IPS-18c (cell line): ENCODE results near the gene MFSD6L.

Source experiments
- H3K4me3 ChIP-seq: 2 replicates; pipeline ENCODE4 v1.7.0; 2013; ENCODE audit warnings: low read depth, mild to moderate bottlenecking, low read length, moderate library complexity; ENCODE audit not compliant: insufficient read depth
- H3K9me3 ChIP-seq: one replicate; pipeline ENCODE4 v1.6.1; 2013; ENCODE audit warnings: mild to moderate bottlenecking, low read length, moderate library complexity; ENCODE audit not compliant: control insufficient read depth, insufficient read depth

MFSD6L gene, protein sequence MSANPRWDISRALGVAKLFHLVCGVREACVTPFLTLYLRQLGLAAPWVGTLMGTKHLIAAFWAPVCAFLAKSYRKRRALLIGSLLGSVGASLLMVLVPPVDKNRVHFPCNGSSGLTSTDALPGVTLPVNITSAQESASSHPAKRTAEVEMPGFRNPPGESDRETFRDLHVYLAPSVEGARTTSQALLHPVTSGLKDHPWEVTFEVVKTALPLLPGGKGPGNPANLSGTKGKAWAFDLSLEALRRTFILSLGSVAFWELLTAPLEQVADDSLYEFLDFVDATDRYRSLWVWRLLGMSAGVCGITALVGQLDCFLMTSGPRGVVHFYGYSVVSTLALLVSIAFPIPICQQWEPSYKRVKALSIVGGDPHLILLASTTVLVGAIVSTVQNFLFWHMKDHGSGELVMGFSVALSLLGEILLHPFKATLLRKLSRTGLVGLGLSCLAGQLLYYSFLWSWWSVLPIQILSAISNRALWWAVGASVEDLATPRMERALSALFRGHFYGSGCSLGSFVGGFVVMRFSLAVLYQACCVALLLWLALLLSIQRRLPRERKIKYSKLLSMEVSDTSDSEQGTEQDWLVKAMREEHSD

DNA sequence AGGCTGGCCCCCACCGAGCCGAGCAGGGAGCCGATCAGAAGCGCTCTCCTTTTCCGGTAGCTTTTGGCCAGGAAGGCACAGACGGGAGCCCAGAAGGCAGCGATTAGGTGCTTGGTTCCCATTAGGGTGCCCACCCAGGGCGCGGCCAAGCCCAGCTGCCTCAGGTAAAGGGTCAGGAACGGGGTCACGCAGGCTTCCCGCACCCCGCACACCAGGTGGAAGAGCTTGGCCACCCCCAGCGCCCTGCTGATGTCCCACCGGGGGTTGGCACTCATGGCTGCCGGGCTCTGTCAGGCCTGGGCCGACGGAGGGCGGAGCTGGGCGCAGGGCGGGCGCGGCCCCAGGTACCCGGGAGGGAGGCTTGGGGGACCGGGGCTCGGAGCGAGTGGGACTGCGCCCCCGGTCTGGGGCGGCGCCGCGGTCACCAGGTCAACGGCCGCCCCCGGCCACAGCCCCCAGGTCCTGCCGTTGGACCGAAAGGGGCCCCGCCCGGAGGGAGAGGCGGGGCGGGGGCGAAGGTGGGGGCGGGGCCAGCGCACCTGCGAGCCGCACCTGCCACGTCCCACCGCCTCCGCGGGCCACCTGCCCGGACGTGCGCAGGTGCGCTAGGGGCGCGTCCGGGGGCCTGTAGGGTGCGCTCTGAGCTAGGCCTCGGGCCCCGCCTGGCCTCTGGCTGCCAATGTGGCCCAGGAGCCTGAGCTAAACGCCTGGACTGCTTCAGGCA lies at the start of gene MFSD6L:
TSS of gene MFSD6L (minus strand) at position 520 of the 724 bp plus-strand sequence. CDS start at position 275, 245 bp downstream.
- peaks cover 2% of the 10 kb centered on the region for H3K9me3 ChIP-seq
- peak within 1 kb of the TSS; percentile 71 for H3K4me3 ChIP-seq

DNA sequence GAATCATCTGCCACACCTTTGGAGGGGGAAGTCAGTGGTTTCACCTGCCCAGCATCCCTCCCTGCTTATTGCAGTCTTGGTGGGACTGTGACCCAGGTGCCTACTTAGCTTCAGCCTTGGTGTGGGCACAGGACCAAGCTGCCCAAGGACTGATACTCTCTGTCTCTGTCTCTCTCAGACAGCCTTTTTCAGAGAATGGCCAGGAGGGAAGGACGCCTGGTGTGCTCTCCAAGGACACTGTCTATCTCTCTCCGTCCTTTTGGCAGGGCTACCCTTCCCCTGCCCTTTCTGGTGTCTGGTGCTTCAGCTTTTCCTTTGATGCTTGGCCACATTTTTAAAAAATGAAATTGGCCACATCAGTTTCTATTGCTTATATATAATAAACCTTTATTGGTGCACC lies 48.7 kb upstream of the MFSD6L start:
- H3K9me3 ChIP-seq = no peaks in the 10 kb centered on the region
- no peak overlapping the region for H3K4me3 ChIP-seq

DNA sequence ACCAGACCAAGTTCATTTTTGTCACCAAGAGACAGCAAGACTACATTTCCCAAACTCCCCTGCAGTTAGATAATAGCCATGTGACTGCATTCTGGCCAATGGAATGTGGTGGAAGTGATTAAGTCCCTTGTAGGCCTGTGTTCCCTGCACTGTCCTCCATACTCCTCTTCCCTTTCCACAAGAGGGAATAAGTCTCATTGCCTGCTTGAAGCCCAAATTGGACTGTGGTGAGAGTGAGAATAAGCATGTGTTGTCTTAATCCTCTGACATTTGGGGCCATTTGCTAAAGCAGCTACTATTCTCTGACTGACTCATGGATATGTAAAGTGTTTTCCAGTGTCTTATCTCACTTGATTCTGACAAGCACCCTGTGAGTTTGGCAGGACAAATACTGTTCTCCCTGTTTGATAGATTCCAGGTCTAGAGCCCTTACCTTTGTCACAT lies 47.6 kb upstream of the MFSD6L start:
- Histone ChIP-seq H3K9me3 (no peaks in the 10 kb centered on the region), H3K4me3 (no peak overlapping the region)

DNA sequence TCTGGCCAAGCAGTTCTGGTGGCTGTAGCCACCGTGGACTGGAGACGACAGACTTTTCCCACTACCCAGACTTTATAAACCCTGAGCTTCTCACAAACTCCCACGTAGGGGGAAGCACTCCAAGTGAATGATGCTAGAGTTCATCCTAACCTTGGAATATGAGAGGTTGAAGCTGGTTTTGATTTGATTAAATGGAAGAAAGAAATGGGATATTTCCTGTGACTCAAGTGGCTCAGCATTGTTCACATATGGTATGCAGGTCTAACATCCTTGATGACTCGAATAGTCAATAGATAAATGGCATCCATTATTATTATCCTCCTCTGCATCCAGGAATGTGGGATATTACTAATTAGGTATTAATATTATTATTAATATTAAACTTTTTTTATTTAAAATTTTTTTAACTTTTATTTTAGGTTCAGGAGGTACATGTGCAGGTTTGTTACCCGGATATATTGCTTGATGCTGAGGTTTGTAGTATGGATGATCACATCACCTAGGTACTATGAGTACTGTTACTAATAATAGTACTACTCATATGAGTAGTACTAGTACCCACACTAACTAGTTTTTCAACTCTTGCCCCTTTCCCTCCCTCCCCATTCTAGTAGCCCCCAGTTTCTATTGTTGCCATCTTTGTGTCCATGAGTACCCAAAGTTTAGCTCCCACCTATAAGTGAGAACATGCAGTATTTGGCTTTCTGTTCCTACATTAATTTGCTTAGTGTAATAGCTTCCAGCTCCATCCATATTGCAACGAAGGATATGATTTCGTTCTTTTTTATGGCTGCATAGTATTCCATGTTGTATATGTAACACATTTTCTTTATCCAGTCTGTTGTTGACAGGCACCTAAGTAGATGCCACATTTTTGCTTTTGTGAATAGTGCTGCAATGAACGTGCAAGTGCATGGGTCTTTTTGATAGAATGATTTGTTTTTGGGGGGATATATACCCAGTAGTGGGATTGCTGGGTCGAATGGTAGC lies 45.4 kb upstream of the MFSD6L start:
- H3K4me3 ChIP-seq = no peak overlapping the region
- no peaks in the 10 kb centered on the region for H3K9me3 ChIP-seq

DNA sequence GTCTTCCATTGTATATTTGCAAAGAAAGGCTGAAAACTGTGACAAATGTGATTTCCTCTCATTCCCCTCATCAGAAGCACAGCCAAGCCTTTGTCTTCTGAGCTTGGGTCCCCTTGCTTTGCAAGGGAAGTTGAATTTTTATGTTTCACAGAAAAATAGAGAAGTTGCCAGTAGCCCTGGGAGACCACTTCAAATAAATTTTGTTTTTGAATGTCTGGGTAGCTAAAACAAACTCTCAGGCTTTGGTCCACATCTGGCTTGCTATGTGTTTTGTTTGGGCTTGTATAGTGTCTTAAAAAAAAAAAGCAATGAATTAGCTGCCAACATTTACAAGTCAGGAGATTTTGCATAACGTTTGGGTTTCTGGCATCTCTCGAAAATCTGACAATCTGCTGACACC lies 44.2 kb upstream of the MFSD6L start:
- Histone ChIP-seq H3K9me3 (no peaks in the 10 kb centered on the region), H3K4me3 (no peak overlapping the region)

DNA sequence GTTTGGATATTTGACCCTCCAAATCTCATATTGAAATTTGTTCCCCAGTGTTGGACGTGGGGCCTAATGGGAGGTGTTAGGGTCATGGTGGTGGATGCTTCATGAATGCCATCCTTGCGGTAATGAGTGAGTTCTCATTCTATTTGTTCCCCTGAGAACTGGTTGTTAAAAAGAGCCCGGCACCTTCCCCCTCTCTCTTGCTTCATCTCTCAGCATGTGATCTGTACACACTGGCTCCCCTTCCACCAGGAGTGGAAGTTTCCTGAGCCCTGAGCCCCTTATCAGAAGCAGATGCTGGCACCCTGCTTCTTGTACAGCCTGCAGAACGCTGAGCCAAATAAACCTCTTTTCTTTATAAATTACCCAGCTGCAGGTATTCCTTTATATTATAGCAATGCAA lies 42.7 kb upstream of the MFSD6L start:
- H3K9me3 ChIP-seq = no peaks in the 10 kb centered on the region
- no peak overlapping the region for H3K4me3 ChIP-seq

DNA sequence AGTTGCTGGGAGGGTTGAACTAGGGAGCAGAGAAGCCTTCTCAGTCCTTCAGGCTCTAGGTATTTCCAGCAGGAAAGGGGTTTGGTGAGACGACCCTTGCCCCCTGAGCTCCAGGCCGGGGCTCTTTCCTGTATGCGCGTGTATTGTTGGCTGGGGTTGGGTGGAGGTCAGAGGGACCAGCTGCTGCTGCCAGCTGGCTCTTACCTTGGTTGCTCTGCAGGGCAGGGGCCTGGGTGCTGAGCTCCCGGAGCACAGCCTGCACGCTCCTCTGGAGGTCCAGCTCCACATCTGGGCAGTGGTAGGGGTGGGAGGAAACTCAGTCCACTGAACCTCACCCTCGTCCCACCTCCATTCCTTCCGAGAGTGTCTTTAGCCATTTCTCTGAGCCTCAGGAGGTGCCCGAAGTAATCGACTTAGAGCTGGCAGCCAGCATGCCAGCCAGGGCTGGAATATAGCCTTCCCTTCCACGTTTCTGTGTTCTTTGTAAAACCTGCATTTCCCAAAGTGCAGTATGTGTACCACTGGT lies 40.3 kb upstream of the MFSD6L start:
- Histone ChIP-seq H3K4me3 (no peak overlapping the region), H3K9me3 (no peaks in the 10 kb centered on the region)

DNA sequence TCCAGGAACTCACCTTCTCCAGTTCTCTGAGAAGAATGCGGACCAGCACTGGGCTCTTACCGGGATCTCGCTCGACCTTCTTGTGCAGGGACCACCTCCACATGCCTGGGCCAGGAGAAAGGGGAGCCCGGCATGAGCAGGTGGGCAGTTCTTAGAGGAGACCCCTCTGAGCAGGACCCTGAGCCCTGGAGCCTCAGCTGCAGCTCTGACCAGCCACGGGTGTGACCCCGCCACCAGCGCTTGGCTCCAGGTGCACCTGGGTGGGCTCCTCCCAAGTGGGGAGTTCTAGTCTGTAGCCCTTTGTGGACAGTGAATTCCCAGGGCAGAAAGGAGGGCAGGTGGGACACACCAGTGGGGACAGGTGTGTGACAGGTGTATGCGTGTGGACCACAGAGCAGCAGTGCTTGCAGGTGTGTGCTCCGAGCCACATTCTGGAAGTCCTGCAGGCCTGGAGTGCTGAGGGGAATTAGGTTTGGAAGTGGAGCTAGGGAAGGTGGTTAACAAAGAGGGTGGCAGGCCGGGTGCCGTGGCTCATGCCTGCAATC lies 39.5 kb upstream of the MFSD6L start:
- no peak overlapping the region for H3K4me3 ChIP-seq
- H3K9me3 ChIP-seq = no peaks in the 10 kb centered on the region

DNA sequence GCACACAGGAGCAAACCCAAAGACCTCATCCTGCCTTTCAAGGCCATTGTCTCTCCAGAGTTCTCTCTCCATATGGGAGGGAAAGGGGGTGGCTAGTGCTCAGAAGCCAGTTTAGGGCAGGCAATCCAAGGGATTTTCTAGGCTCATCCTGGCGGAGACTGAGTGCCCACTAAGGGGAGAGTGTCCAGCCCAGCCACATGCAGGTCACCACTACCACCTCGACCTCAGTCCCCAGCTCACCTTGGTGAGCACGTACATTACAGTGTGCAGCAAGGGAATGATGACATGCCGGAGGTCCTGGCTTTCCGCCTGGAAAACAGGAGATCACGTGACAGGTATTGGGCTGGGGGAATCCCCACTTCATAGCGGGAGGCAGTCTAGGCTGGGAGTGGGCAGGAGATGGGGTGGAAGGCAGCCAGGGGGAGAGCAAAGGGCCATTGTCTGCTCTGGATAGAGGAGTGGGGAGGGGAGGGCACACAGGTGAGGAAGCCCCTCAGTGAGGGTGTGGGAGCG lies 38.5 kb upstream of the MFSD6L start:
- H3K9me3 ChIP-seq = no peaks in the 10 kb centered on the region
- no peak overlapping the region for H3K4me3 ChIP-seq

DNA sequence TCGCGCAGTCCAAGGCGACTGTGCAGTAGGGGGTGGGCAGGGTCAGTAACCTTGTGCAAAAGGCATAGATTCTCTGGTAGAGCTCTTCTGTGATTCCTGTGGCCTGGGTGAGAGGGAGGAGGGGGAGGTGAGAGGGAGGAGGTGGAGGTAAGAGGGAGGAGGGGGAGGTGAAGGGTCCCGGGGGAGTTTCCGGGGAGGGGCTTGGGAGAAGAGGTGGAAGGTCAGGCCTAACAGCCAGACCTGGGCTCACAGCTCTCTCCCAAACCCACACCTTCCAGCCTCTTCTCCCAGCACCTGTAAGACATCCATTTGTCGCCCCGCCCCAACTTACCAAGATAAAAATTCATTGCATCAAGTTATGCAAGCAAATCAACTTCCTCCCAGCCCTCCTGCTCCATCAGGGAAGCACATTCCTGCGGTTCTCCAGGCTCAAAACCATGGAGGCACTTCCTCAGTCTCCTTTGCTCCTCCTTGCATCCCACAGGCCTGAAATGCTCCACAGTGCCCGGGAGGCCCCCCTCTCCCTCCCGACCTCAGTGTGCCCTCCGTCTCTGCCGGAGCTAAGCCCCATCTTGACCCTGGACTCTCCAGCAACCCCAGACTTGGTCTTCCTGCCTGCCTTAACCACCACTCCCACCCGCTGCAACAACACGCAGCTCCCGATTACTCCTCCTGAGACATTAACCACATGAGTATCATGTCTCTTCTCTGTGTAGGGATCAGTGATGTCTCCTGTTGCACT lies 37.8 kb upstream of the MFSD6L start:
- H3K9me3 ChIP-seq = no peaks in the 10 kb centered on the region

DNA sequence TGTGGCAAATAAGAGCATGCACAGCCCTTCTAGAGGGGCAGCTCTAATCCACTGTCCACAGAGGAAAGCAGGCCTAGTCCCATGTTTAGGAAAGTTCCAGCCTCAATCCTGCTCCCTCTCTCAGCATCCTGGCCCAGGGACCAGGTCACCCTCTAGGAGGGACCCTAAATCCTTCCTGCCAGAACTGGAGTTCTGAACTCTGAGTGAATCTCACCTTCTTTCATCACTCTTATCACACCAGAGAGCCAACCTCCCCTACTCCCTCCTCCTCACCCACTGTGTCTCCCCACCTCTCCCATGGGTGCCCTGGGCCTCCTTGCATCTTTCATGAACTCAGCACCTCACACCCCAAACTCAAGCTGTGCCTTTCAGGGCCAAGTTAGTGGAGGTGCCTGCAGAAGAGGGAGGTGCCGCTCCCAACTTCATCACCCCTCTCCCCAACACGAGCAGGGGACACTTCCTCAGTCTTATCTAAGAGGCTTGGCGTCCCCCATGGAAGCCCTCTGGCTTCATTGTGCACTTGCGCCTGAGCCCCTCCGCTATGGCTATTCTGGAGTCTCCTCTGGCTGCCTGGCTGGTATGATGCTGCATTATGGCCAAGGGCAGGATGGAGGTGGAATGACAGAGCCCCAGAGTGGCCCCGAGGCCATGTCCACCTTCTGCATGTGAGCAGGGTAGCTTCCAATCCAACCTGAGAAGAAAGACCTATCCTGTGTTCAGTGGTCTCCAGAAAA lies 36.6 kb upstream of the MFSD6L start:
- Histone ChIP-seq H3K9me3 (no peaks in the 10 kb centered on the region), H3K4me3 (no peak overlapping the region)

More for the DNA sequence above, 37.8 kb upstream of the MFSD6L start:
- no peak overlapping the region for H3K4me3 ChIP-seq

DNA sequence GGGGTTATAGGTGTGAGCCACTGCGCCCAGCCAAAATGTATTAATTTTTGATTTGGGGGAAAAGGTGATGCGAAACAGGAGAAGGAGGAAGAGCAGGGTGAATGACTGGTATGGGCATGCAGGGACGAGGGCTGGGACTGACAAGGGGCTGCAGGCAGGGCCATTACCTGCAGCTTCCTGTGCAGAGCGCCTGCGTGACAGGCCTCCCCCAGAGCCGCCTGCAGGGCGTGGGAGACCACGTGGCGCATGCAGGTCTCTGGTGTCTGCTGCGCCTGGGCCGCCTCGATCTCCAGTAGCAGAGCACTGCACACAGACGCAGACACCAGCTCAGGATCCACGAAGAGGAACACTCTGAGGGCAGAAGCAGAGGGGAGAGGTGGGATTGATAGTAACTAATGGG lies 35.9 kb upstream of the MFSD6L start:
- no peak overlapping the region for H3K4me3 ChIP-seq
- no peaks in the 10 kb centered on the region for H3K9me3 ChIP-seq

DNA sequence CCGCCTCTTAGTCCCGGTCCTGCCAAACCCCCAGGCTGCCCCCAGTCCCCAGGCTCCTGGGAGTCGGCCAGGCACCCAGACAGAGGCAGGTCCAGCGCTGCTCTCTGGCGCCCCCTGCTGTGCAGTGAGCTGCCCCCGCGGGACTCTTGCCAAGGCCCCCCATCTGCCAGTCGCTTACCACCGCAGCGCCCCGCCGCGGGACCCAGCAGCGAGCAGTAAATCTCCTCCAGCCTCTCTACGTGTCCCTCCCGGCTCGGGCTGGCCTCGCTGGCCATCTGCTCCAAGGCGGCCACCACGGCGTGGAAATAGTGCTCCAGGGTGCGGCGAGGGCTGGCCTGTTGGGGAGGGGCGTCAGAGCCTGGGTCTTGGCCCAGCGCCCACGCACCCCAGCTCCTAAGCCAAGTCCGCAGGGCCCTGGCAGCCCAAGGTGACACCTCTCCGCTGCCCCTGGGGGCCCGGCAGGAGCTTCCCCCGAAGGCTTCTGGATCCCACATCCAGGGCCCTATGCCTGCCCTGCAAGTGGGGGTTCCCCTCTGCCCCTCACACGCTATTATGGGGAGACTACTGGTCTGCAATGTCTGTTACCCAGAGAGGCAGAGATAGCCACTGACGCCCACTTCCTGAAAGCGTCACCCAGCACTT lies 33.7 kb upstream of the MFSD6L start:
- Histone ChIP-seq H3K4me3 (no peak overlapping the region), H3K9me3 (no peaks in the 10 kb centered on the region)

DNA sequence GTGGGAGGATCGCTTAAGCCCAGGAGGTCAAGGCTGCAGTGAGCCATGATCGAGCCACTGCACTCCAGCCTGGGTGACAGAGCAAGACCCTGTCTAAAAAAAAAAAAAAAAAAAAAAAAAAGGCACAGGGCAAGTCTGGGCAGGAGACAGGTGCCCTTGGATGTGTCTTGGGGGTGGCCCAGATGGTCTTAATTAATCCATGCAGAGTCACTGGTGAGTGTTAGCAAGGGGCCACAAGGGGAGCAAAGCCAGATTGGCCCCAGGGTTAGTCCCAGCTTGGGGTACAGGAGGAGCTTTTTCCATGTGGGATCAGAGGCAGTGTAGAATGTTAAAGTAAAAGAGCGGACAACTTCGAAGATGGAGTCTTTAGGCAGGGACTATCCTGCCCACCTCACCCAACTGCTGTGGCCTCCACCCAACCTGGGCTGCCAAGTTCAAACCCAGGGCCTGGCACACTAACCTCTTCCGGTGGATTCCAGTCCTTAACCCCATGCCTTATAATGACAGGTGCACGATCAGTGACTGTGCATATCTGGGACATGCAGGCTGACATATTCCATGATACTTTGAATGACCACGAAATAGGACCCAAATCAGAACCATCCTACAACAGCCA lies 32.2 kb upstream of the MFSD6L start:
- Histone ChIP-seq H3K9me3 (no peaks in the 10 kb centered on the region), H3K4me3 (no peak overlapping the region)
